Neural progenitor cell (in vitro differentiated cells): ENCODE measurements around the gene SLC6A7. TPM values are rescaled to one million over a fixed set of nuclear protein-coding genes. Genes with fewer than 3 reads are reported as not detected.
A peak's percentile ranks its signal among the peaks of the same experiment; 100 is the strongest.

ENCODE experiments used
- DNase-seq: peaks from one replicate; pipeline ENCODE4 v3.0.0-alpha.2; 2016; ENCODE audit warnings: low spot score
- H2AFZ ChIP-seq: fragments of 200-600 bp; sonication (generic); replicated peaks from 2 replicates; pipeline ENCODE4 v1.6.1; 2016; ENCODE audit warnings: antibody characterized with exemption
- H3F3A ChIP-seq: fragments of 200-600 bp; sonication (generic); 2 replicates; pipeline ENCODE4 v1.6.1; 2016; ENCODE audit warnings: antibody characterized with exemption, low read depth
- H3K27ac ChIP-seq: fragments of 200-600 bp; sonication (generic); 2 replicates; pipeline ENCODE4 v1.5.1; 2016; ENCODE audit warnings: mild to moderate bottlenecking
- H3K27me3 ChIP-seq: fragments of 200-600 bp; sonication (generic); 2 replicates; pipeline ENCODE4 v1.6.1; 2016; ENCODE audit warnings: mild to moderate bottlenecking, moderate library complexity
- H3K36me3 ChIP-seq: fragments of 200-600 bp; sonication (generic); 2 replicates; pipeline ENCODE4 v1.5.1; 2016
- H3K4me1 ChIP-seq: fragments of 200-600 bp; sonication (generic); 2 replicates; pipeline ENCODE4 v1.6.1; 2016; ENCODE audit warnings: mixed run types
- H3K4me2 ChIP-seq: fragments of 200-600 bp; sonication (generic); 2 replicates; pipeline ENCODE4 v1.6.1; 2016
- H3K4me3 ChIP-seq: fragments of 200-600 bp; sonication (generic); 2 replicates; pipeline ENCODE4 v1.5.1; 2016
- H3K79me2 ChIP-seq: fragments of 200-600 bp; sonication (generic); 2 replicates; pipeline ENCODE4 v1.6.1; 2016; ENCODE audit warnings: low read depth
- H3K9ac ChIP-seq: fragments of 200-600 bp; sonication (generic); 2 replicates; pipeline ENCODE4 v1.6.1; 2016
- H3K9me3 ChIP-seq: fragments of 200-600 bp; sonication (generic); 2 replicates; pipeline ENCODE4 v1.5.1; 2016; ENCODE audit warnings: low read depth
- H4K20me1 ChIP-seq: fragments of 200-600 bp; sonication (generic); 2 replicates; pipeline ENCODE4 v1.6.1; 2016; ENCODE audit warnings: low read depth
- H3K27ac Mint-ChIP-seq: 3 replicates; pipeline ENCODE4 v1.8.0; 2021; ENCODE audit warnings: mixed read lengths
- H3K27me3 Mint-ChIP-seq: 2 replicates; pipeline ENCODE4 v1.8.0; 2022; ENCODE audit warnings: low read depth, mild to moderate bottlenecking, inconsistent platforms, moderate library complexity, mixed read lengths; ENCODE audit not compliant: insufficient read depth
- H3K36me3 Mint-ChIP-seq: 3 replicates; pipeline ENCODE4 v1.8.0; 2021; ENCODE audit warnings: mixed read lengths
- H3K4me1 Mint-ChIP-seq: 3 replicates; pipeline ENCODE4 v1.8.0; 2021; ENCODE audit warnings: mixed read lengths
- H3K4me3 Mint-ChIP-seq: 3 replicates; pipeline ENCODE4 v1.8.0; 2021; ENCODE audit warnings: mild to moderate bottlenecking, moderate library complexity, mixed read lengths
- H3K9me3 Mint-ChIP-seq: 3 replicates; pipeline ENCODE4 v1.8.0; 2020; ENCODE audit warnings: mixed read lengths
- EZH2 ChIP-seq: fragments of 200-600 bp; sonication (generic); IDR thresholded peaks from 2 replicates; pipeline ENCODE4 v1.6.1; 2017; ENCODE audit warnings: antibody characterized with exemption, mild to moderate bottlenecking, moderate library complexity
- EZH2phosphoT487 ChIP-seq: fragments of 200-600 bp; sonication (generic); IDR thresholded peaks from 2 replicates; pipeline ENCODE4 v1.6.1; 2017; ENCODE audit warnings: antibody characterized with exemption
- total RNA-seq: library from RNA; depleted of rRNA; stranded (reverse); fragments of >200 nt; gene quantifications from 2 replicates; pipeline ENCODE4 v1.2.3, GENCODE V29; 2015; ENCODE audit warnings: low replicate concordance
- TF ChIP-seq, protein P1 (sequence below): fragments of 200-600 bp; sonication (generic); IDR thresholded peaks from 2 replicates; pipeline ENCODE4 v1.5.1; 2017; ENCODE audit warnings: antibody characterized with exemption, mild to moderate bottlenecking

SLC6A7 gene
- not detected in 2 replicates for total RNA-seq

DNA sequence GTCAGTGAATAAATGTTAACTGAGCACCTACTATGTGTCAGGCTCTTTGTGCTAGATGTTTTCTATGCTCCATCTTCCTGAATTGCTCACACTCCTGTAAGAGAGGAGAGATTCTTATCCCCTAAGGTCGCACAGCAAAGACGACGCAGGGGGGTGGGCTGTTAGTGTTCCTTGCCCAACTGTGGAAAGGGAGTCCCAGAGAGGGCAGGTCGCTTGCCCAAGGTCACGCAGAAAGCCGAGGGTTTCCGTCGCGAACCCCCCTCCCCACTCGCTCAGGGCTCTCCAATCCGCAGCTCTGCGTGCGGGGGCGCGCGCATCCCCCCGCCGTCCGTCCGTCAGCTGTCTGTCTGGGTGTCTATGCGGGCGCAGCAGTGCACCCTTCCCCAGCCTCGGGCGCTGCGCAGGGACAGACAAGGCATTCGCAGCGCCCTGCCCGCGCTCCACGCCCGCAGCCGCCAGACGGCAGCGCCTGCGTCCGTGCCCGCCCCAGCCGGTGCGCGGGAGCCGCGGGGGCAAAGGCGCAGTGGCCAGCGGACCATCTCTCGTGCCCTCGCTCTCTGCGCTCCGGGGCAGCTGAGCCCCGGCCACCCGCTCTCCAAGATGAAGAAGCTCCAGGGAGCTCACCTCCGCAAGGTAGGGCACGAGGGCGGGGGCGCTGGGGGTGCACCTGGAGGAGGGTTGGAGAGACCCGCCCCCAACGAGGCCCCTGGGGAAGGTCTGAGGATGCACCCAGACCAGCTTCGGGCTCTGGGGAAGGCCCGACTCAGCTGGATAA lies at the start of gene SLC6A7:
Gene SLC6A7 (plus strand): TSS at position 335 of the 775 bp plus-strand sequence. CDS start 266 bp downstream, at position 601.
- H3K4me1 ChIP-seq = peaks cover 21% of the 10 kb centered on the region
- peaks cover 5% of the 10 kb centered on the region for H4K20me1 ChIP-seq
- no peak within 1 kb of the TSS for H3K27ac Mint-ChIP-seq
- H3K4me3 ChIP-seq = peak within 1 kb of the TSS; percentile 49
- no peaks in the 10 kb centered on the region for H3K9me3 ChIP-seq
- peaks cover 42% of the 10 kb centered on the region for H3K27me3 Mint-ChIP-seq
- peaks cover 21% of the 10 kb centered on the region for H3K4me1 Mint-ChIP-seq
- DNase-seq = peak; percentile 62
- no peaks in the 10 kb centered on the region for H3K79me2 ChIP-seq
- no peaks in the 10 kb centered on the region for H3K9me3 Mint-ChIP-seq
- H3K9ac ChIP-seq = no peak within 1 kb of the TSS
- no peaks in the 10 kb centered on the region for H3F3A ChIP-seq
- peak within 1 kb of the TSS; percentile 30 for H3K4me3 Mint-ChIP-seq
- no peaks in the 10 kb centered on the region for H3K36me3 Mint-ChIP-seq
- TF ChIP-seq EZH2 (peak; percentile 91), EZH2phosphoT487 (peak; percentile 89)
- TF ChIP-seq, protein P1, sequence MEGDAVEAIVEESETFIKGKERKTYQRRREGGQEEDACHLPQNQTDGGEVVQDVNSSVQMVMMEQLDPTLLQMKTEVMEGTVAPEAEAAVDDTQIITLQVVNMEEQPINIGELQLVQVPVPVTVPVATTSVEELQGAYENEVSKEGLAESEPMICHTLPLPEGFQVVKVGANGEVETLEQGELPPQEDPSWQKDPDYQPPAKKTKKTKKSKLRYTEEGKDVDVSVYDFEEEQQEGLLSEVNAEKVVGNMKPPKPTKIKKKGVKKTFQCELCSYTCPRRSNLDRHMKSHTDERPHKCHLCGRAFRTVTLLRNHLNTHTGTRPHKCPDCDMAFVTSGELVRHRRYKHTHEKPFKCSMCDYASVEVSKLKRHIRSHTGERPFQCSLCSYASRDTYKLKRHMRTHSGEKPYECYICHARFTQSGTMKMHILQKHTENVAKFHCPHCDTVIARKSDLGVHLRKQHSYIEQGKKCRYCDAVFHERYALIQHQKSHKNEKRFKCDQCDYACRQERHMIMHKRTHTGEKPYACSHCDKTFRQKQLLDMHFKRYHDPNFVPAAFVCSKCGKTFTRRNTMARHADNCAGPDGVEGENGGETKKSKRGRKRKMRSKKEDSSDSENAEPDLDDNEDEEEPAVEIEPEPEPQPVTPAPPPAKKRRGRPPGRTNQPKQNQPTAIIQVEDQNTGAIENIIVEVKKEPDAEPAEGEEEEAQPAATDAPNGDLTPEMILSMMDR = no peak
- no peak within 1 kb of the TSS for H3K27ac ChIP-seq
- no peaks in the 10 kb centered on the region for H3K36me3 ChIP-seq
- peaks cover 87% of the 10 kb centered on the region for H3K27me3 ChIP-seq
- peak within 1 kb of the TSS; percentile 80 for H2AFZ ChIP-seq
- peak within 1 kb of the TSS; percentile 86 for H3K4me2 ChIP-seq

DNA sequence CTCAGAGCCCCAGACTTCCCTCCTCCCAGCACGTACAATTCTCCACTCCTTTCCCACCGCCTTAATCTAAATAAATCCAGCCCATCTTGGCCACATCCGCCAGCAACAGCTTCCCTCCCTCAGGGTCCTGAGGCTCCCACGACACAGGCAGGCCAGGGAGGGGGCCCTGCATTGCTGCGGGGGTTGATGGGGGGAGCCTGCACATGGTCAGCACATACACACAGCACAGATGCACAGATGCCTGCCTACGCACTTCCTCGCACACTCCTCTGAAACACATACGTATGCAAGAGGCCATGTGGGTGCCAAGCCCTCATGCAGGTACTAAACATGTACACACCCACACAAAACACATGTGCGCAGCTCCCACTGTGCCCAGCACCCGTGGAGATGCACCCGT lies 49.0 kb upstream of the SLC6A7 start:
- no peak for DNase-seq
- H3K27ac Mint-ChIP-seq = no peak overlapping the region
- Histone ChIP-seq H3K9me3 (no peaks in the 10 kb centered on the region), H3K4me2 (no peak overlapping the region), H2AFZ (no peak overlapping the region), H3K27ac (no peak overlapping the region), H3F3A (peaks cover 7% of the 10 kb centered on the region), H3K27me3 (no peaks in the 10 kb centered on the region), H4K20me1 (no peaks in the 10 kb centered on the region), H3K79me2 (no peaks in the 10 kb centered on the region), H3K9ac (no peak overlapping the region), H3K36me3 (no peaks in the 10 kb centered on the region), H3K4me1 (peaks cover 66% of the 10 kb centered on the region), H3K4me3 (no peak overlapping the region)
- H3K4me1 Mint-ChIP-seq = peaks cover 73% of the 10 kb centered on the region
- H3K9me3 Mint-ChIP-seq = no peaks in the 10 kb centered on the region
- TF ChIP-seq EZH2phosphoT487 (no peak), EZH2 (no peak)
- TF ChIP-seq, protein P1 = no peak
- peaks cover 6% of the 10 kb centered on the region for H3K27me3 Mint-ChIP-seq
- peaks cover under 1% of the 10 kb centered on the region for H3K36me3 Mint-ChIP-seq
- no peak overlapping the region for H3K4me3 Mint-ChIP-seq

DNA sequence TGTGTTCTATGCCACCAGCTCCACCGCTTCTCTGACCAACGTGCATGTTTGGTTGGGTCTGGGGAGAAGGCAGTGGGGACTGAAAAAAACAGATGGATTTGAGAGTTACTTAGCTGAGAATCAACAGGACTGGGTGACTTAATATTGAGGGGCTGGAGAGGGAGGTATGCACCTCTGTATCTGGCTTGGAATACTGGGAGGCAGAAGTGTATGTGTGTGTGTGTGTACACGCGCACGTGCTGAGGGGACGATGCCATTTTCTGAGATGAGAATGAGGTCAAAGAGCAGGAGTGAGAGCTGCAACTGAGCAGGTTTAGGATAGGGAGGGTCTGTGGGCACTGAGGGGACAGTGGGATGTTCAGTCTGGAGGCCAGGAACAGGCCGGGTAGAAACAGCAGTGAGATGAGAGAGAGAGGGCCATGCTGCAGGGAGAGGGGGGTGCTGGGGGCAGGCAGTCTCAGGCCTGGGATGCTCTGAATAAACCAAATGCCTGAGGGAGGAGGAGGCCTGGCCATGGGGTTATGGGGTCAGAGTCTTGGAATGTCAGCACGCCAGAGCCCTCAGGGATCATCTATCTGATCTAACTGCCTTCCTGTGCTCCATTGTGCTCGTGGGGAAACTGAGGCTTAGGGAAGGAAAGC lies 48.2 kb upstream of the SLC6A7 start:
- no peak overlapping the region for H3K4me3 Mint-ChIP-seq
- H3K36me3 ChIP-seq = no peaks in the 10 kb centered on the region
- TF ChIP-seq, protein P1 = no peak
- TF ChIP-seq EZH2phosphoT487 = no peak
- no peak for TF ChIP-seq EZH2
- peaks cover 2% of the 10 kb centered on the region for H3K36me3 Mint-ChIP-seq
- no peak overlapping the region for H3K9ac ChIP-seq
- H3K27me3 Mint-ChIP-seq = peaks cover 6% of the 10 kb centered on the region
- peaks cover 7% of the 10 kb centered on the region for H3F3A ChIP-seq
- no peak overlapping the region for H3K4me3 ChIP-seq
- no peak overlapping the region for H3K4me2 ChIP-seq
- DNase-seq = peak; percentile 83
- H4K20me1 ChIP-seq = no peaks in the 10 kb centered on the region
- H3K4me1 ChIP-seq = peaks cover 58% of the 10 kb centered on the region
- H3K27ac ChIP-seq = no peak overlapping the region
- H3K4me1 Mint-ChIP-seq = peaks cover 76% of the 10 kb centered on the region
- H3K9me3 ChIP-seq = no peaks in the 10 kb centered on the region
- no peak overlapping the region for H2AFZ ChIP-seq
- no peaks in the 10 kb centered on the region for H3K27me3 ChIP-seq
- peak overlapping the region; percentile 86 for H3K27ac Mint-ChIP-seq
- no peaks in the 10 kb centered on the region for H3K79me2 ChIP-seq
- no peaks in the 10 kb centered on the region for H3K9me3 Mint-ChIP-seq
